GM12891 (cell line): Measurements from ENCODE around the gene KIRREL2.

Source experiments
- POLR2A ChIP-seq: IDR thresholded peaks from 2 replicates; pipeline ENCODE4 v1.6.1; 2011; ENCODE audit warnings: low read depth, low read length, control low read depth
- POLR2AphosphoS5 ChIP-seq: IDR thresholded peaks from 2 replicates; pipeline ENCODE4 v1.6.1; 2011; ENCODE audit warnings: low read depth, low read length, control low read depth
- POU2F2 ChIP-seq: IDR thresholded peaks from 2 replicates; pipeline ENCODE4 v1.6.1; 2011; ENCODE audit warnings: low read depth, mild to moderate bottlenecking, control low read depth, low read length, moderate library complexity
- SPI1 ChIP-seq: IDR thresholded peaks from 2 replicates; pipeline ENCODE4 v1.6.1; 2011; ENCODE audit warnings: low read depth, low read length, control low read depth

- TF ChIP-seq POLR2A (no peak), POLR2AphosphoS5 (no peak), POU2F2 (no peak), SPI1 (no peak)
Measured at GRCh38 chr19:35882114-35882832, 25.6 kb downstream of the KIRREL2 start.
